HepG2 (cell line): ENCODE measurements around the gene NEAT1. TPM values are rescaled to one million over a fixed set of nuclear protein-coding genes. Genes with fewer than 3 reads are reported as not detected.

ENCODE experiments used
- ATF1 ChIP-seq: IDR thresholded peaks from 2 replicates; pipeline ENCODE4 v1.6.1; 2016; ENCODE audit warnings: mild to moderate bottlenecking, control low read depth
- BRD4 ChIP-seq: sonication (generic); formaldehyde crosslinking; IDR thresholded peaks from 2 replicates; pipeline ENCODE4 v1.4.0; 2020; ENCODE audit warnings: missing genetic modification reagents
- CEBPB ChIP-seq: IDR thresholded peaks from 2 replicates; pipeline ENCODE4 v1.6.1; 2011; ENCODE audit warnings: low read depth, low read length, improper control_type of control experiment, borderline replicate concordance
- EP300 ChIP-seq, 3 experiments: sonication (generic) in 1 of 3; formaldehyde crosslinking in 1 of 3; IDR thresholded peaks; 2 replicates each; pipeline versions ENCODE4 v1.5.1 to v1.6.1; 2011 to 2020; ENCODE audit warnings: low read depth in 2 of 3, low read length in 2 of 3, borderline replicate concordance in 1 of 3, improper control_type of control experiment in 1 of 3, mild to moderate bottlenecking in 1 of 3, missing genetic modification reagents in 1 of 3, moderate library complexity in 1 of 3
- FOSL2 ChIP-seq: sonication (generic); formaldehyde crosslinking; IDR thresholded peaks from 2 replicates; pipeline ENCODE4 v1.4.0; 2020; ENCODE audit warnings: missing genetic modification reagents
- HDAC2 ChIP-seq: sonication (generic); formaldehyde crosslinking; IDR thresholded peaks from 2 replicates; pipeline ENCODE4 v1.4.0; 2020; ENCODE audit warnings: missing genetic modification reagents
- JUND ChIP-seq: sonication (generic); formaldehyde crosslinking; IDR thresholded peaks from 2 replicates; pipeline ENCODE4 v1.8.0; 2022; ENCODE audit warnings: mild to moderate bottlenecking, missing genetic modification reagents
- MBD4 ChIP-seq: IDR thresholded peaks from 2 replicates; pipeline ENCODE4 v1.6.1; 2012; ENCODE audit warnings: low read length, inconsistent platforms, borderline replicate concordance
- MXI1 ChIP-seq: IDR thresholded peaks from 3 replicates; pipeline ENCODE4 v1.6.1; 2012; ENCODE audit warnings: low read depth, low read length, inconsistent platforms, borderline replicate concordance
- NR1H2 ChIP-seq: sonication (generic); formaldehyde crosslinking; IDR thresholded peaks from 2 replicates; pipeline ENCODE4 v1.8.1; 2022; ENCODE audit warnings: low read depth, missing genetic modification reagents, borderline replicate concordance
- RBM39 ChIP-seq: fragments of 200-400 bp; formaldehyde crosslinking; IDR thresholded peaks from one replicate; pipeline ENCODE4 v1.6.1; 2018; ENCODE audit warnings: antibody characterized with exemption, mild to moderate bottlenecking, low read depth, low read length; ENCODE audit not compliant: poor library complexity, severe bottlenecking
- TEF ChIP-seq: sonication (generic); formaldehyde crosslinking; IDR thresholded peaks from 2 replicates; pipeline ENCODE4 v1.5.0; 2020; ENCODE audit warnings: missing genetic modification reagents
- ZC3H4 ChIP-seq: sonication (generic); formaldehyde crosslinking; IDR thresholded peaks from 2 replicates; pipeline ENCODE4 v1.4.0; 2020; ENCODE audit warnings: missing genetic modification reagents, borderline replicate concordance
- ZNF256 ChIP-seq: sonication (generic); formaldehyde crosslinking; conservative IDR thresholded peaks from 2 replicates; pipeline ENCODE4 v1.4.0; 2020; ENCODE audit warnings: missing genetic modification reagents
- ZNF563 ChIP-seq: sonication (generic); formaldehyde crosslinking; IDR thresholded peaks from 2 replicates; pipeline ENCODE4 v1.8.0; 2022; ENCODE audit warnings: mild to moderate bottlenecking, moderate library complexity, missing genetic modification reagents
- ZNF776 ChIP-seq: sonication (generic); formaldehyde crosslinking; IDR thresholded peaks from 2 replicates; pipeline ENCODE4 v1.4.0; 2020; ENCODE audit warnings: mild to moderate bottlenecking, missing genetic modification reagents
- ZSCAN12 ChIP-seq: sonication (generic); formaldehyde crosslinking; IDR thresholded peaks from 2 replicates; pipeline ENCODE4 v1.9.0; 2021; ENCODE audit warnings: mild to moderate bottlenecking, missing genetic modification reagents
- polyA plus RNA-seq, 8 experiments: library from polyadenylated mRNA; depleted of rRNA in 3 of 8; stranded (reverse) in 7 of 8; unstranded in 1 of 8; fragments of >200 nt; fragmentation: Illumina TruSeq in 4 of 8; extraction: Trizol in 4 of 8; gene quantifications; 2 replicates each; pipeline versions ENCODE4 v1.2.1 to v1.2.3, GENCODE V29; 2011 to 2016; ENCODE audit warnings: low read depth in 4 of 8, missing spikeins in 1 of 8, mixed read lengths in 1 of 8; ENCODE audit not compliant: insufficient read depth in 1 of 8
- total RNA-seq, 5 experiments: library from RNA; depleted of rRNA; stranded (reverse); fragments of >200 nt; fragmentation: Illumina TruSeq; extraction: Trizol; gene quantifications; 2 replicates each; pipeline ENCODE4 v1.2.3, GENCODE V29; 2016; ENCODE audit warnings: low read depth in 1 of 5
- TF ChIP-seq, protein P1 (sequence below): IDR thresholded peaks from 2 replicates; pipeline ENCODE4 v1.6.1; 2012; ENCODE audit warnings: low read length, improper control_type of control experiment
- TF ChIP-seq, protein P2 (sequence below), 2 experiments: sonication (generic) in 1 of 2; formaldehyde crosslinking in 1 of 2; IDR thresholded peaks; 2 replicates each; pipeline versions ENCODE4 v1.5.1 to v1.6.1; 2011 to 2020; ENCODE audit warnings: borderline replicate concordance in 1 of 2, low read depth in 1 of 2, low read length in 1 of 2, mild to moderate bottlenecking in 1 of 2, missing genetic modification reagents in 1 of 2, moderate library complexity in 1 of 2
- TF ChIP-seq, protein P3 (sequence below): sonication (generic); formaldehyde crosslinking; IDR thresholded peaks from 2 replicates; pipeline ENCODE4 v1.4.0; 2020; ENCODE audit warnings: missing genetic modification reagents

Gene NEAT1
- total and polyA plus RNA-seq, 2 of the 13 experiments (the other 11 are each of a cell fraction or from before 2014, with no cell fraction given), result 20.5 to 41.2 TPM

DNA sequence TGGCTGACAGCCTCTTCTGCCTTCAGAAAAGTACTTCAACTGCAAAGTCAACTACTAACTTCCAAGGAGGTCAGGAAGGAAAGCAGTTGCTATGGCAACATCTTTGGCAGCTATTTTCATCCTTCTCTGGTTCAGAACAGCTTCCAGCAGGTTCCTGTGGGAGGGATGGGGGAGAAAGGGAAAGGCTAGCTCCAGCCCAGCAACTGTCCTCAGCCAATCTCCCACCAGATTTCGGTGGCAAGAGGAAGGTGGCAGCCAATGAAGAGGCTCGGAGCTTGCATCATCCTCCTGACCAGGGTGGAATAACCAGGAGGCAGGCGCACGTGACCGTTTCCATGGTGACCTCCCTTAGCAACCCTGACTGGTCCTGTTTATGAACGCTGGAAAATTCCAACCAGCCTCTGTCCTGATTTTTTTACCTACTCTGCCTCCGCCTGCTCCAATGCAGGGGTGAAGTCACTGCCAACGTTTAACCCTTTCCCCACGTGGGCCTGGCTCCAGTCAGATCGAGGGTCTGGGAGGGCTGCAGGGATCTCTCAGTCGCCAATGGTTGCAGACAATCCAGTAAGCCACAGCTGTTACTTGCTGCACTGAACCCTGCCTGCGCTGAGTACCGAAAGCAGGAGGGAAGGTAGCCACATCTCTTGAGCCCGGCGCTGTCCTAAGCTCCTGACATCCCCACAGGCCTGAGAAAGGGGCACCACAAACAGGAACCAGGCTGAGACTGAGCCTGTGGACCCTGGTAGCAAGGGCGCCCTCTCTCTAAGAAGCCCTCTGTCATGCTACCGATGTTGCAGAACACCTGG lies 65.1 kb downstream of the NEAT1 start (continued):
- TF ChIP-seq JUND (peak; percentile 82), ZSCAN12 (CRISPR knock-in tag) (no peak), HDAC2 (CRISPR knock-in tag) (peak; percentile 81), RBM39 (no peak), ATF1 (no peak), ZNF563 (no peak), MBD4 (no peak), BRD4 (CRISPR knock-in tag) (0 out of 2 replicates have a peak, but pooled peaks have one; percentile 15), TEF (CRISPR knock-in tag) (no peak), NR1H2 (CRISPR knock-in tag) (no peak), CEBPB (peak; percentile 98), ZNF256 (CRISPR knock-in tag) (no peak), MXI1 (peak; percentile 98; the same call in 2 of the 3 replicates), ZNF776 (CRISPR knock-in tag) (no peak), EP300 (IDR thresholded peaks at IDR 0.05; ENCODE audit: low read depth in 2 of 2, low read length in 2 of 2) (peak in 1 of 2 experiments; percentile 87; a peak in 2 of 4 replicates), EP300 (CRISPR knock-in tag; IDR thresholded peaks at IDR 0.05; ENCODE audit: borderline replicate concordance) (peak; percentile 56), FOSL2 (CRISPR knock-in tag) (no peak; the same call in 1 of the 2 replicates), ZC3H4 (no peak)
- TF ChIP-seq, protein P1, sequence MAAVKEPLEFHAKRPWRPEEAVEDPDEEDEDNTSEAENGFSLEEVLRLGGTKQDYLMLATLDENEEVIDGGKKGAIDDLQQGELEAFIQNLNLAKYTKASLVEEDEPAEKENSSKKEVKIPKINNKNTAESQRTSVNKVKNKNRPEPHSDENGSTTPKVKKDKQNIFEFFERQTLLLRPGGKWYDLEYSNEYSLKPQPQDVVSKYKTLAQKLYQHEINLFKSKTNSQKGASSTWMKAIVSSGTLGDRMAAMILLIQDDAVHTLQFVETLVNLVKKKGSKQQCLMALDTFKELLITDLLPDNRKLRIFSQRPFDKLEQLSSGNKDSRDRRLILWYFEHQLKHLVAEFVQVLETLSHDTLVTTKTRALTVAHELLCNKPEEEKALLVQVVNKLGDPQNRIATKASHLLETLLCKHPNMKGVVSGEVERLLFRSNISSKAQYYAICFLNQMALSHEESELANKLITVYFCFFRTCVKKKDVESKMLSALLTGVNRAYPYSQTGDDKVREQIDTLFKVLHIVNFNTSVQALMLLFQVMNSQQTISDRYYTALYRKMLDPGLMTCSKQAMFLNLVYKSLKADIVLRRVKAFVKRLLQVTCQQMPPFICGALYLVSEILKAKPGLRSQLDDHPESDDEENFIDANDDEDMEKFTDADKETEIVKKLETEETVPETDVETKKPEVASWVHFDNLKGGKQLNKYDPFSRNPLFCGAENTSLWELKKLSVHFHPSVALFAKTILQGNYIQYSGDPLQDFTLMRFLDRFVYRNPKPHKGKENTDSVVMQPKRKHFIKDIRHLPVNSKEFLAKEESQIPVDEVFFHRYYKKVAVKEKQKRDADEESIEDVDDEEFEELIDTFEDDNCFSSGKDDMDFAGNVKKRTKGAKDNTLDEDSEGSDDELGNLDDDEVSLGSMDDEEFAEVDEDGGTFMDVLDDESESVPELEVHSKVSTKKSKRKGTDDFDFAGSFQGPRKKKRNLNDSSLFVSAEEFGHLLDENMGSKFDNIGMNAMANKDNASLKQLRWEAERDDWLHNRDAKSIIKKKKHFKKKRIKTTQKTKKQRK, result no peak
- TF ChIP-seq, protein P2, sequence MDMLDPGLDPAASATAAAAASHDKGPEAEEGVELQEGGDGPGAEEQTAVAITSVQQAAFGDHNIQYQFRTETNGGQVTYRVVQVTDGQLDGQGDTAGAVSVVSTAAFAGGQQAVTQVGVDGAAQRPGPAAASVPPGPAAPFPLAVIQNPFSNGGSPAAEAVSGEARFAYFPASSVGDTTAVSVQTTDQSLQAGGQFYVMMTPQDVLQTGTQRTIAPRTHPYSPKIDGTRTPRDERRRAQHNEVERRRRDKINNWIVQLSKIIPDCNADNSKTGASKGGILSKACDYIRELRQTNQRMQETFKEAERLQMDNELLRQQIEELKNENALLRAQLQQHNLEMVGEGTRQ (IDR thresholded peaks at IDR 0.05; ENCODE audit: low read depth, low read length), result peak; percentile 98
- TF ChIP-seq, protein P2 (CRISPR knock-in tag; IDR thresholded peaks at IDR 0.05; ENCODE audit: borderline replicate concordance), result peak; percentile 98; the same call in 1 of the 2 replicates
- TF ChIP-seq, protein P3, sequence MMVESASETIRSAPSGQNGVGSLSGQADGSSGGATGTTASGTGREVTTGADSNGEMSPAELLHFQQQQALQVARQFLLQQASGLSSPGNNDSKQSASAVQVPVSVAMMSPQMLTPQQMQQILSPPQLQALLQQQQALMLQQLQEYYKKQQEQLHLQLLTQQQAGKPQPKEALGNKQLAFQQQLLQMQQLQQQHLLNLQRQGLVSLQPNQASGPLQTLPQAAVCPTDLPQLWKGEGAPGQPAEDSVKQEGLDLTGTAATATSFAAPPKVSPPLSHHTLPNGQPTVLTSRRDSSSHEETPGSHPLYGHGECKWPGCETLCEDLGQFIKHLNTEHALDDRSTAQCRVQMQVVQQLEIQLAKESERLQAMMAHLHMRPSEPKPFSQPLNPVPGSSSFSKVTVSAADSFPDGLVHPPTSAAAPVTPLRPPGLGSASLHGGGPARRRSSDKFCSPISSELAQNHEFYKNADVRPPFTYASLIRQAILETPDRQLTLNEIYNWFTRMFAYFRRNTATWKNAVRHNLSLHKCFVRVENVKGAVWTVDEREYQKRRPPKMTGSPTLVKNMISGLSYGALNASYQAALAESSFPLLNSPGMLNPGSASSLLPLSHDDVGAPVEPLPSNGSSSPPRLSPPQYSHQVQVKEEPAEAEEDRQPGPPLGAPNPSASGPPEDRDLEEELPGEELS (CRISPR knock-in tag), result no peak
